Right cardiac atrium (tissue), 5 donors: ENCODE measurements around the gene THBD. TPM values are rescaled to one million over a fixed set of nuclear protein-coding genes. Genes with fewer than 3 reads are reported as not detected.

Experiments used
- ATAC-seq, 2 donors: fragments of 200-7000 bp; cut with Tn5 transposase; one replicate each; pipeline versions ENCODE4 v1.8.0 to v1.9.1; 2020; ENCODE audit warnings: moderate library complexity in 2 of 2, mild to moderate bottlenecking in 1 of 2
- DNase-seq, 3 donors: peaks; one replicate each; pipeline ENCODE4 v3.0.0-alpha.2; 2020
- H3K27ac ChIP-seq: one replicate; pipeline ENCODE4 v1.5.1; 2013; ENCODE audit warnings: mild to moderate bottlenecking, low read length, control low read depth, moderate library complexity
- H3K27me3 ChIP-seq: one replicate; pipeline ENCODE4 v1.6.1; 2013; ENCODE audit not compliant: control insufficient read depth, insufficient read depth
- H3K4me1 ChIP-seq: one replicate; pipeline ENCODE4 v1.6.1; 2013; ENCODE audit warnings: low read length; ENCODE audit not compliant: control insufficient read depth, insufficient read depth
- H3K4me3 ChIP-seq: one replicate; pipeline ENCODE4 v1.5.1; 2013; ENCODE audit warnings: low read length, control low read depth
- H3K9me3 ChIP-seq: one replicate; pipeline ENCODE4 v1.6.1; 2013; ENCODE audit warnings: low read length; ENCODE audit not compliant: control insufficient read depth
- WGBS: extraction: QIAGEN DNeasy Blood & Tissue Kit; methylation state at CpG from one replicate; pipeline ENCODE4 v1.1.7; 2013; 5-methylcytosine and 5-hydroxymethylcytosine counted together
- intact Hi-C, 4 donors: fragments of 100-400 bp; cut with DNase I; formaldehyde crosslinking; loops; one replicate each; pipeline versions ENCODE4 v1.11.0 to v1.14.0; 2022 to 2023
- polyA plus RNA-seq: library from polyadenylated mRNA; stranded (reverse); fragments of 200-250 nt; gene quantifications from one replicate; pipeline ENCODE4 v1.2.3, GENCODE V29; 2013
- total RNA-seq, 4 donors: library from RNA; stranded (reverse); fragmentation: NEBNext Ultra II Directional; extraction: Animal tissue kit (Norgen Biotek cat#: 25700); gene quantifications; one replicate each; pipeline ENCODE4 v1.2.1, GENCODE V29; 2021
- donor health status: healthy with polysubstance abuse.
- donor health status: DM: no; HTN: yes; CAD: no.
- donor health status: DM: no; HTN: no; CAD: no.
- donor health status: DM: no; HTN: yes; CAD: no; lungs with severe emphysema.
- donor health status: DM: yes; HTN: yes; CAD: no.

The THBD gene
- total and polyA plus RNA-seq, 5 donors, result 15.4 to 48.1 (median 17.5) TPM

DNA sequence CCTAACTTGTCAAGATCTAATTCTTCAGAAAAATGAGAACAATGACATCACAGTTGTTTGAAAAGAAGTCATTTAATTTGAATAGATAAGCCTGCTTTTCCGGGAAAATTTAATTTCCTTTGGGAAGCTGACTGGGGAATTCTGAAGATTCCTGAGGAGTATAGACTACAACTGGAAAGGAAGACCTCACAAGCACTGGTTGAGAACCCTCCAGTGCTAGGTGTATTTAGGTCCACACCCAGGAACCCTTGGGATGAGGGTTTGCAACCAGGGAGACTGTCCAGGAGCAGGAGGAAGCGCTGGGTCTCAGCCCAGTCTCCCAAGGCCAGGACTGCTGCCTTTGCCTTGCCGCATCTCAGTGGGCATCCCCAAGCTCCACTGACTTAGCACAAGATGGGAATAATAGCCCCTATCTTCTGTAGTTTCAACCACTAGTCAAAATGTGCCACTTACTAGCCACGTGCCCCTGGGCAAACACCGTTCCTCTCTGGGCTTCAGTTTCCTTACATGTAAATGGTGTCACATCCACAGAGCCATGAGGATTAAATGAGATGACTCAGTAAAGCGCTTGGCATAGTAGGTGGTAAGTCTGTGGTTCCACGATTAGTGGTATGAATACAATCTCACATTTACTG, 43.5 kb upstream of the THBD start:
- H3K4me1 ChIP-seq, result peaks cover 7% of the 10 kb centered on the region
- H3K27ac ChIP-seq, result no peak overlapping the region

DNA sequence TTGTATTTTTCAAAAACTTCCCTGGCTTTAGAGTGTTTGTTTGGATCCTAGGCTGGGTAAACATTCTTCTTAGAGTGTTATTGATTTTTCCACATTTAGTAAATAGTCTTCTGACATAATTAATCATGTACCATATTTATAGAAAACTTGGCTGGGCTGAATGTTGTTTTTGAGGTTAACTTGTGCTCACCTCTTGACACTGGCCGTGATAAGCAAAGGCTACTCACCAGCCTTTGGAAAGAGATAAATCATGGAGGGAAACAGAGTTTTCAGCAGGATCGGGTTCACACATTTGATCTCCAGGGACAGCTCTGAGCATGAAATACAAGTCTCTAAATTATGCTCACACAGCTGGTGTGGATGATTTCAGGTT, 42.9 kb upstream of the THBD start:
- intact Hi-C loops, result no loop called here
- no peak overlapping the region for H3K27ac ChIP-seq
- no peak overlapping the region for H3K4me3 ChIP-seq
- WGBS, result 21% methylated on average over 2 of the region's 2 CpGs
- ATAC-seq (peak in 1 of 2 donors; percentile 75), DNase-seq (no peak)
- H3K4me1 ChIP-seq, result peaks cover 9% of the 10 kb centered on the region
- no peaks in the 10 kb centered on the region for H3K27me3 ChIP-seq
- H3K9me3 ChIP-seq, result no peaks in the 10 kb centered on the region

More for the DNA sequence above, 43.5 kb upstream of the THBD start:
- intact Hi-C loops, result no loop called here
- 81% methylated on average over 7 of the region's 7 CpGs for whole genome bisulfite sequencing
- peak in 1 of 2 donors; percentile 56 for ATAC-seq
- DNase-seq, result no peak
- Histone ChIP-seq H3K27me3 (no peaks in the 10 kb centered on the region), H3K9me3 (no peaks in the 10 kb centered on the region), H3K4me3 (no peak overlapping the region)

DNA sequence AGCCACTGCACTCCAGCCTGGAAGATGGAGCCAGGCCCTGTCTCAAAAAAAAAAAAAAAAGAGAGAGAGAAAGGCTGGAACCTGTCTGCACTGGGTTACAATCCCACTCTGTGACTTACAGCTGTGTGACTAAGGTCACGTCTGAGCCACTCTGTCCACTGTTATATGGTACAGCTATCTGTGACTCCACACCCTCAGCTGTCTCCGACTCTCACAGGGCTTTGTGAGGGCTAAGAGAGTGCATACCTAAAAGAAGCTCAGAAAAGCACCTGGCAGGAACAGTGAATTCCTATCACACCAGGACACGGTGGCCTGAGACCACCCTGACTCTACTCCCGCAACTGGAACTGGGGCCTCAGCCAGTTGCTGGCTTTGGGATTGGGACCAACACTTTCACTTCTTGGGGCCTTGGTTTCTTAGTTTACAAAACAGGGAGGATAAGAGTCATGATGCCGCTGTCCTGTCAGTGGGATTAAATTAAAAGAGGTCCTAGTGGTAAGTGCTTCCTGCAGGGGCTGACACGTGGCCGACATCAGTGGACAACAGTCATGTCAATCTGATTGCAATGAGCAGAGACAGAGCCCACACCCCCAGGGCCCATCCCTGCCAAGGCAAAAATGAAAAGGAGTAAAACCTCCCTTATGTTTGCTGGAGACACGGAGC, 42.4 kb upstream of the THBD start:
- Histone ChIP-seq H3K27ac (no peak overlapping the region), H3K4me1 (peaks cover 9% of the 10 kb centered on the region), H3K9me3 (no peaks in the 10 kb centered on the region), H3K27me3 (no peaks in the 10 kb centered on the region), H3K4me3 (no peak overlapping the region)
- WGBS, result 46% methylated on average over 8 of the region's 8 CpGs
- no peak for DNase-seq
- intact Hi-C loops, result no loop called here
- ATAC-seq, result peak in 1 of 2 donors; percentile 58

DNA sequence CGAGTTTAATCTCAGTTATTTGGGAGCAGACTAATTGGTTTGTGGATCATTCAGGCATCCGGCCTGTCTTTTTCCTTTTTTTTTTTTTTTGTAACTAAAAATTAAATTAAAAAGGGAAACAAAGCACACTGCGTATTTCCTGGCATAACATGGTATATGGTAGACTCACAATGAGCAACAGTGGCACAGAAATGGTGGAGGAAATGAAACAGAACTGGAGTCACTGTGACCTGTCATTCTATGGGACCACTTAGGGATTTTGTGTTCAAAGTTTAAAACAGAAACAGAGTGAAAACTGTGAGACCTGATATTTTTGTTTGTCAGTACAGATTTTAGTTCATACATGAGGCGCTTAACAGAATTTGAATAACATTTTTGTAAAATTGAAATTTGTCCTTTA, 41.4 kb upstream of the THBD start:
- DNase-seq (no peak), ATAC-seq (no peak)
- 79% methylated on average over 4 of the region's 4 CpGs for WGBS
- no peak overlapping the region for H3K4me3 ChIP-seq
- H3K27me3 ChIP-seq, result no peaks in the 10 kb centered on the region
- H3K27ac ChIP-seq, result no peak overlapping the region
- intact Hi-C loops, result no loop called here
- peaks cover 9% of the 10 kb centered on the region for H3K4me1 ChIP-seq
- H3K9me3 ChIP-seq, result no peaks in the 10 kb centered on the region

DNA sequence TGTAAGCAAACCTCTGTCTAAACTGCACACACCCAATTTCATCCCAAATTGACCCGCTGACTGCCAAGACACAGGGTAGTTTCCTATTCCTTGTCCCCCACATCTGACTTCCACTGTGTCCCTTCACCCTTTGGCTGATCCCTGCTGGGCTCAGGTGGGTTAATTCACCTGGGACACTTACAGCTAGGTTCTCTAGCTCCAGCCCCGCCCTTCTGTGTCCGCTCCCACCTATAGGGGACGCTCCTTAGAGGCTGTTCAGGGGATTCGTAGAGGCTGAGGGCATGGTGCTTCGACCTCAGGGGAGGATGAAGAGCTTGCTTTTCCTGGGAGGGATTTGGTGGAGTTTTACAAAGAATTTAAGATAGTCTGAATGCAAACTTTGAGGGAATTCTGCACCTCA, 40.7 kb upstream of the THBD start:
- no peaks in the 10 kb centered on the region for H3K27me3 ChIP-seq
- H3K4me3 ChIP-seq, result no peak overlapping the region
- DNase-seq, result no peak
- H3K4me1 ChIP-seq, result peaks cover 9% of the 10 kb centered on the region
- 88% methylated on average over 6 of the region's 6 CpGs for WGBS
- no peak for ATAC-seq
- H3K27ac ChIP-seq, result no peak overlapping the region
- no peaks in the 10 kb centered on the region for H3K9me3 ChIP-seq
- intact Hi-C loops, result no loop called here

DNA sequence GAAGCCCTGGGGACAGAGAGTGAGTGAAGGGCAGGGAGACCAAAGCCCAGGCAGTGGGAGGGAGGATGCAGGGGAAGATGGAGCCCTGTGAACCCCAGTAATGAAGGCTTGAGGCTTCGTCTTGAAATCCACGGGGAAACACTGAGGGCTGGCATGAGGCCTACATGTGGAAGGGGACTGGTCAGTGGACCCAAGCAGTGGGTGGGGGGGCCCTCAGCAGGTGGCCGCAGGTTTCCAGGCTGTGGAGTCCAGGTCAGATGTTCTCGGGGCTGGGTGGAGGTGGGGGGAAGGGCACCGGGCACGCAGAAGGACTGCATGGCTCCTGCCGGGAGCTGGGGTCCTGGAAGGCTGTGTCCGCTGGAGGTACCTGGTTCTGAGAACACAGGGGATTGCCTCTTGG, 39.4 kb upstream of the THBD start:
- ATAC-seq, result no peak
- H3K4me1 ChIP-seq, result peaks cover 9% of the 10 kb centered on the region
- intact Hi-C loops, result no loop called here
- WGBS, result 97% methylated on average over 8 of the region's 8 CpGs
- DNase-seq, result peak in 1 of 3 donors; percentile 63
- no peaks in the 10 kb centered on the region for H3K27me3 ChIP-seq
- no peak overlapping the region for H3K4me3 ChIP-seq
- no peak overlapping the region for H3K27ac ChIP-seq
- no peaks in the 10 kb centered on the region for H3K9me3 ChIP-seq

DNA sequence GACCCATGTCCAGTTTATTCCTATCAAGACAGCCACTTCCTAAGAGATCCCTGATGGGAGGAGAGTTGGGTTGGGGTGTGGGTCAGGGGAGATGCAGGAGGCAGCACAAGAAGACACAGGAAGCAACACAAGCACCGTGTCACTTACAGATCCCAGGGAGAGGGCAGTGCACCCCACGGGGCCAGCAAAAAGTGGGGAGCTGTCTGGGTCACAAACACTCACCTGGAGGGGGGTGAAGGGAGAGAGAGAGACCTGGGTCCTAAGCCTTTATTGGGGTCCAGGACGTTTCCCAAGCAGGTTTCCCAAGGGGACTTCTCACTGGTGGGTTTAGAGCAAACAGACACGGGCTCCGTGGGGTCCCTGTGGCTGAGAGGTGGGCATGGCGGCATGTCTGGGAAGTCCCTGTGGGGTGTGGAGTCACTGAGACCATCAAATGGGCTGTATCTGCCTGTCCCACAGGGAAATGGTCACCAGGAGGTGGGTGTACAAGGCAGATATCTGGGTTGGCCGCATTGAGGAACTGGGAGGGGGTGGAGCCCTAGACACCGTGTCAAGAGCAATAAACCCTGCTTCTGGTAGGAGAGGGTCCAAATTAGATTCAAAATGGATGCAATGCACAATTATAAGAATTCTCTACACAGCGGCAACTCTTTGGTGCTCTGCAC, 38.2 kb upstream of the THBD start:
- DNase-seq (peak in 1 of 3 donors; percentile 42), ATAC-seq (no peak)
- H3K9me3 ChIP-seq, result no peaks in the 10 kb centered on the region
- peak overlapping the region; percentile 62 for H3K27ac ChIP-seq
- no peak overlapping the region for H3K4me3 ChIP-seq
- 70% methylated on average over 9 of the region's 9 CpGs for WGBS
- peaks cover 7% of the 10 kb centered on the region for H3K4me1 ChIP-seq
- intact Hi-C loops, result no loop called here
- no peaks in the 10 kb centered on the region for H3K27me3 ChIP-seq

DNA sequence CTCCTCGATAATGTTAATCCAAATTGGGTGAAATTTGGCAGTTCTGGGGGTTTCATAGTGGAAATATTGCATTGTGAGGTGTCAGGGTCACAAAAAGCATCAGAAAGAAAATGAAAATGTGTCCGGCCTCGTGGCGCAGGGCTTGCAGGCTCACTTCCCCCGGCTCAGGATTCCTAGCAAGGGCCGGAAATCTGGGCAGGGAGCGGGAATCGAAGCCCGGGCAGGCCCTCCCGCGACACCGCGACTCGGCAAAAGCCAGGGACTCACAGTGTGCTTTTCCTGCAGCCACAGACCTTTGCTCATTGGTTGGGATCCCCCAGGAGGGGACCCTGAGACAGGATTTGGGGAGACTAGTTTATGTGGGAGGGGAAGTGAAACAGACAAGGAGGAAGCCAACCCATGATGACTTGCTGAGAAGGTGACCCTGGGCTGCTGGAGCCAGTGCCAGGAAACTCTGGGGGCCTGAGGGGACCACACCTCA, 37.5 kb upstream of the THBD start:
- DNase-seq (peak; percentile 73 to 86 (median 85)), ATAC-seq (peak; percentile 29 to 49)
- Histone ChIP-seq H3K27me3 (no peaks in the 10 kb centered on the region), H3K27ac (peak overlapping the region; percentile 62), H3K9me3 (no peaks in the 10 kb centered on the region), H3K4me3 (no peak overlapping the region), H3K4me1 (peaks cover 5% of the 10 kb centered on the region)
- 47% methylated on average over 14 of the region's 14 CpGs for WGBS
- intact Hi-C loops, result no loop called here

DNA sequence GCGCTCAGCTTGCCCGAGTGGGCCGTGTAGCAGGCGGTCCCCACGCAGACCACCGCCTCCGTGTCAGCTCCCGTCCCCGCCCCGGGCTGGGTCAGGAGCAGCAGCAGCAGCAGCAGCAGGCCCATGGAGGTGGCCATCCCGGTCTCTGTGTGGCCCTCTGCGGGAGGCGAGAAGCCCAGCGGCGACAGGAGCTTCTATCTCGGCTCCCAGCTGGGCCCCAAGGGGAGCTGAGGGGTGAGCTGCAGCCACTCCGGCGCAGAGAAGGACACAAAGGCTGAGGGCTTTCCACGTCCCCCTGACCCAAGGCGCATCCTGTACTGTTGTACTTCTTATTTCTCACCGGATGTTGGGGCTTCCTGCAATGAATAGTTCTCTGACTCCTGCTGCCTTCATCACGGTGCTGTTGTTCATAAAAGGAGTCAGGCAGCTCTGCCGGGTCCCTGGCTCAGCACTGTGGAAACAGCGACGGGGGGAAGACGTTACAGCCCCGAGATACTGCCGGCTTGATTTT, 36.6 kb upstream of the THBD start, which contains the start of gene CD93:
TSS of gene CD93 (minus strand) at position 269 of the 511 bp plus-strand sequence. CDS start at position 137, 132 bp downstream.
- ATAC-seq (peak; percentile 76 to 85), DNase-seq (peak; percentile 71 to 85 (median 80))
- 43% methylated on average over 28 of the region's 28 CpGs for WGBS
- H3K27ac ChIP-seq, result peak within 1 kb of the TSS; percentile 81
- H3K4me1 ChIP-seq, result peaks cover 2% of the 10 kb centered on the region
- no peaks in the 10 kb centered on the region for H3K9me3 ChIP-seq
- H3K4me3 ChIP-seq, result peak within 1 kb of the TSS; percentile 37
- intact Hi-C loops, result no loop called here
- no peaks in the 10 kb centered on the region for H3K27me3 ChIP-seq

DNA sequence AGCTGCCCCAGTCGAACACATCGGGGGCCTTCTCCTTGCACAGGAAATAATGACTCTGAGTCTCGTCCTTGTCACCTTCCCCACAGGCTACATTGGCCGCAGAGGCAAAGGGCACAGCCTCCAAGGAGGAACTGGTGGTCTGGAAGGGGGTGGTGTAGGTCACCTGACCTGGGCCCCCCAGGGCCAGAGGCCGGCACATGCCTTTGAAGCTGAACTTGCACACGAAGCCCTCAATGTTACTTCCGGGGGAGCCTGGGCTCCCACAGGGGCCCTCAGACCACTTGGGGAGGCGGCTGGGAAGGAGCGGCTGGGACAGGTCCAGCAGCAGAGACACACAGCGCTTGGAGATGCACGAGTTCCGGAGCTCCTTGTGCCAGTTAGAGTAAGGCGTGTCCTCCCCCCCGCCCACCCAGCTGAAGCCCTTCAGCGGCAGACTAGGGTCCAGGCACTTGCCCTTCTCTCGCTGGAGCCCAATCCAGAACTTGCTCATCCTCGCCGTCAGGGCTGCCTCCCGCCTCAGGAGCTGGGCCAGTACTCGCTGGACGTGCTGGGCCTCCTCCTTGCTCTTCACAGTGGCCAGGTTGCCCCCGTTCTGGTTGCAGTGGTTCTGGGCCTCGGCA, 36.1 kb upstream of the THBD start:
- Histone ChIP-seq H3K27me3 (no peaks in the 10 kb centered on the region), H3K4me1 (peaks cover 2% of the 10 kb centered on the region), H3K27ac (peak overlapping the region; percentile 81), H3K4me3 (peak overlapping the region; percentile 37), H3K9me3 (no peaks in the 10 kb centered on the region)
- intact Hi-C loops, result no loop called here
- peak; percentile 1 to 17 for ATAC-seq
- 61% methylated on average over 23 of the region's 23 CpGs for WGBS
- DNase-seq, result peak in 1 of 3 donors; percentile 63
